HK-2 (cell line): ENCODE results near the gene CA11.

ENCODE experiments used
- DNase-seq: peaks from one replicate; pipeline ENCODE4 v3.0.0-alpha.2; 2018; ENCODE audit not compliant: unreplicated experiment

Gene CA11

GRCh38 chr19:48613024-48613851 is 32.7 kb downstream of the CA11 start:
- DNase-seq, result no peak

- no peak for DNase-seq
Measured at GRCh38 chr19:48611872-48612271, 34.1 kb downstream of the CA11 start.

- DNase-seq, result no peak
Measured at GRCh38 chr19:48609571-48610108, 36.3 kb downstream of the CA11 start.

DNA sequence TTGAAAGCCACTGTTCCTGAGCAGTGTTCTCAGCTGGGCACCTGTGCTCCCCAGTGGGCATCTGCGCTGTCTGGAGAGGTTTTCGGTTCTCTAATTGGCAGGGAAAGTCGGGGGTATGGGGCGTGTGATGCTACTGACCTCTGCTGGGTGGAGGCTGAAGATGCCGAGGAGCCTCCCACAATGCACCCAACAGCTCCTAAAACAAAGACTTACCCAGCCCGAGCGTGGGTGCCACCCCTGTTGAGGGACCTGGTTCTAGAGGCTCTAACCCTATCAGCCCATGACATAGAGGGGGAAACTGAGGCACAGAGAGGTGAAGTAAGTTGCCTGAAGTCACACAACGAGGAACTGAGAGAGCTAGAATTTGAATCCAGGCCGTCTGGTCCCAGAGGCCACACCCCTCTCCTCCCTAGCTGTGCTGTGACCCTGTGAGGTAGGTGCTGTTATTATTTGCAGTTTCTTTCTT is 37.2 kb downstream of the CA11 start:
- no peak for DNase-seq

DNA sequence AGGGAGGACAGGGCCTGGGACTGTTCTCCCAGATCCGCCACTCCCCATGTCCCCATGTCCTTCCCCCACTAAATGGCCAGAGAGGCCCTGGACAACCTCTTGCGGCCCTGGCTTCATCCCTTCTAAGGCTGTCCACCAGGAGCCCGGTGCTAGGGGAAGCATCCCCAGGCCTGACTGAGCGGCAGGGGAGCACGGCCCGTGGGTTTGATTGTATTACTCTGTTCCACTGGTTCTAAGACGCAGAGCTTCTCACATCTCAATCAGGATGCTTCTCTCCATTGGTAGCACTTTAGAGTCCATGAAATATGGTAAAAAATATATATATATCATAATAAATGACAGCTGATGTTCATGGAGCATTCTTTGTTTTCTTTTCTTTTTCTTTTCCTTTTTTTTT is 38.6 kb downstream of the CA11 start:
- no peak for DNase-seq

- DNase-seq, result no peak
Measured at GRCh38 chr19:48606463-48607358, 39.3 kb downstream of the CA11 start, which contains the start of gene SPACA4. Gene SPACA4, plus strand, starts transcription at chr19:48606742. Its CDS starts 237 bp downstream, at chr19:48606979.

DNA sequence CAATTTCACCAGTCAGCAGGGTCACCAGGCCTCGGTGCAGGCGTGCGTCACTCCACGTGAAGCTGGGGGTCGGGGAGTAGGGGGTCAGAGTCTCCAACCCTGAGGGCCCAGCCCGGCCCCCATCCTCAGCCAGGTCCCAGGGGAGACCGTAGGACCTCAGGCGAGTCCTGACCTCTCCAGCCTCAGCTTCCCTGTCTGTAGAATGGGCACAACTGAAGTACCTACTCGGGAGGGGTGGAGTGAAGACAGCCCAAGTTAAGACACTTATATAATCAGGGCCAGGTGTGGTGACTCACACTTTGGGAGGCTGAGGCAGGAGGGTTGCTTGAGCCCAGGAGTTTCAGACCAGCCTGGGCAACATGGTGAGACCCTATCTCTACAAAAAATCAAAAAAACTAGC is 42.1 kb downstream of the CA11 start:
- no peak for DNase-seq

DNA sequence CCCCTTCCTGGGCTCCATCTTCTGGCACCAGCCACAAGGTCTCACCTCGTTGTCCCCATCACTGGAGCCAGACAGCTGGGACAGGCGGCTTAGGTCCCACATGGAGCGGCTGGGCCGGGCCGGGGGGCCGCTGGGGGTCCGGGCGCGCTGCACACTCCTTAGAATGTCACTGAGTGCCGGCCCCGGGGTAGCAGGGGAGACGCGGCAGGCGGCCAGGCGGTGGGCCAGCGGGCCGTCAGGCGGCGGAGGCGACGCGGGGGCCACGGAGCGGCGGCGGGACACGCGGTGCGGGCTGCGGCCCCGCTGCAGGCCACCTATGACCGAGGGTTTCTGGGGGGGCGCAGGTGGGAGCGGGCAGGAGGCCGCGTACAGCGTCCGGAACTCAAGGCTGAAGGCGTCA is 42.5 kb downstream of the CA11 start:
- DNase-seq, result no peak

GRCh38 chr19:48603001-48603400 is 43.0 kb downstream of the CA11 start:
- DNase-seq, result no peak

GRCh38 chr19:48600679-48601417 is 45.1 kb downstream of the CA11 start:
- no peak for DNase-seq

DNA sequence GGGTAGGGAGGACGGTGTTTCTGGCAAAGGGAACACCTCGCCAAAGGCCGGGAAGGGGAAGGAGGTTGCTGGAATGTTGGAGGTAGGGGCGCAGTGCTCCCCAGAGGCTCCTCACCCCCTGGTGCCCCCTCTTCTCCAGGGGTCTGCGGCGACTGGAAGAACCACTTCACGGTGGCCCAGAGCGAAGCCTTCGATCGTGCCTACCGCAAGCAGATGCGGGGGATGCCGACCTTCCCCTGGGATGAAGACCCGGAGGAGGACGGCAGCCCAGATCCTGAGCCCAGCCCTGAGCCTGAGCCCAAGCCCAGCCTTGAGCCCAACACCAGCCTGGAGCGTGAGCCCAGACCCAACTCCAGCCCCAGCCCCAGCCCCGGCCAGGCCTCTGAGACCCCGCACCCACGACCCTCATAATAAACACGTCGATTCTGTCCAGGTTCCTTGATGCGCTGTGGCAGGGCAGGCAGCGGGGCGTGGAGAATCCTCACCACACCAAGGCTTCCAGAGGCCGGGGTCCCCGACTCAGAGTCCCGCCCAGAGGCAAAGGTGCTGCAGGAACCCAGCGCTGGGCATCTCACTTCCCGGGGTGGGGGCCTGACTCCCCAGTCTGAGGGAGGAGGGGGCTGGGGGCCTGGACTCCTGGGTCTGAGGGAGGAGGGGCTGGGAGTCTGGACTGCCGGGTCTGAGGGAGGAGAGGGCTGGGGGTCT is 46.8 kb downstream of the CA11 start:
- no peak for DNase-seq

- no peak for DNase-seq
Measured at GRCh38 chr19:48596679-48597465, 49.1 kb downstream of the CA11 start.

- no peak for DNase-seq
Measured at GRCh38 chr19:48596237-48596636, 49.8 kb downstream of the CA11 start.

GRCh38 chr19:48595833-48596232 is 50.2 kb downstream of the CA11 start:
- no peak for DNase-seq

- DNase-seq, result no peak
Measured at GRCh38 chr19:48595171-48595570, 50.8 kb downstream of the CA11 start.

- DNase-seq, result no peak
Measured at GRCh38 chr19:48591021-48591420, 55.0 kb downstream of the CA11 start.

DNA sequence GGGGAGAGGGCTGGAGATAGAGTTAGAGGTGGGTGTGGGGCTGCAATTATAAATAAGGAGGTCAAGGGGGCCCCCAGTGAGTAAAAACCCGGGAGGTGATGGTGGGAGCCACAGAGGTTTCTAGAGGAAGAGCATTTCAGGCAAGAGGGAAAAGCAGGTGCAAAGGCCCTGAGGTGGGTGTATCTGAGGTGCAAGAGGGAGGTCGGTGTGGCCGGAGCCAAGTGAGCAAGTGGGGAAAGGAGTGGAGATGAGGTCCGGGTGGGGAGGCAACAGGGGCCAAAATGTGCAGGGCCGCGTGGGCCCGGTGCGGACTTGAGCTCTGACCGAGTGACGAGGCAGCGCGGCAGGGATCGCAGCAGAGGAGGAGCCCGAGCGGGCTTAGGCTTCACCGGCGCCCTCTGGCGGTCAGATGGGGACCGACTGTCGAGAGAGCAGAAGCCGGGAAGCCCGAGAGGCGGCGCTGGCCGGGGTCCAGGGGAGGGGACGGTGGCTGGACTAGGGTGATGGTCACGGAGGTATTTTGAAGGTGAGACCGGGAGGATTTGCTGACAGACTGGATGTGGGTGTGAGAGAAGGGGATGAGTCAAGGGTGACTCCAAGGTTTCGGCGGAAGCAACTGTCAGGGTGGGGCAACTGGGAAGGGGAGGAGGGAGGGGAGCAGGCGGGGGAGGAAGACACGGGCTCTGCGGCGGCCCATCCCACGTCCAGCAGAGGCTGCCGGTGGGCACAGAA is 57.2 kb downstream of the CA11 start:
- DNase-seq, result peak; percentile 98
